Colonic mucosa (tissue), 4 donors: ENCODE data around the gene ADCY9. TPM values are rescaled to one million over a fixed set of nuclear protein-coding genes. Genes with fewer than 3 reads are reported as not detected.

Experiments
- DNase-seq: peaks from one replicate; pipeline ENCODE4 v3.0.0-alpha.2; 2020
- H3K27ac ChIP-seq: fragments of 200-600 bp; one replicate; pipeline ENCODE4 v1.8.0; 2021
- H3K27me3 ChIP-seq: fragments of 200-600 bp; one replicate; pipeline ENCODE4 v1.8.0; 2021
- H3K36me3 ChIP-seq: fragments of 200-600 bp; one replicate; pipeline ENCODE4 v1.8.0; 2021
- H3K4me1 ChIP-seq: fragments of 200-600 bp; one replicate; pipeline ENCODE4 v1.8.0; 2021; ENCODE audit warnings: mild to moderate bottlenecking
- H3K4me3 ChIP-seq: fragments of 200-600 bp; one replicate; pipeline ENCODE4 v1.8.0; 2021
- H3K9ac ChIP-seq, 2 donors: one replicate each; pipeline ENCODE4 v1.7.0; 2013; ENCODE audit warnings: control low read depth in 2 of 2, low read depth in 2 of 2, low read length in 2 of 2
- H3K9me3 ChIP-seq: fragments of 200-600 bp; one replicate; pipeline ENCODE4 v1.8.0; 2021
- CTCF ChIP-seq: fragments of 200-600 bp; IDR thresholded peaks from one replicate; pipeline ENCODE4 v1.8.0; 2022; ENCODE audit warnings: antibody characterized with exemption, mild to moderate bottlenecking
- intact Hi-C: fragments of 100-400 bp; cut with DNase I; formaldehyde crosslinking; loops from one replicate; pipeline ENCODE4 v1.14.1; 2022
- total RNA-seq, 2 donors: library from RNA; stranded (reverse); fragmentation: NEBNext Ultra II Directional in 1 of 2; extraction: Animal tissue kit (Norgen Biotek cat#: 25700) in 1 of 2; gene quantifications; one replicate each; pipeline ENCODE4 v1.2.1, GENCODE V29; 2021
- donor health status: healthy.
- donor health status: DM: no; HTN: no; CAD: no.
- donor health status: DM: no; HTN: no; CAD: no.

Gene ADCY9
- total RNA-seq, 2 donors from 2014 or later: 23.8 to 25.6 TPM

GRCh38 chr16:3912897-3913296 lies 203.3 kb downstream of the ADCY9 start:
- H3K4me1 ChIP-seq: no peaks in the 10 kb centered on the region
- no peak overlapping the region for H3K27ac ChIP-seq
- no peaks in the 10 kb centered on the region for H3K36me3 ChIP-seq
- no peak for DNase-seq
- no peak overlapping the region for H3K9ac ChIP-seq
- no peaks in the 10 kb centered on the region for H3K27me3 ChIP-seq
- TF ChIP-seq CTCF: no peak
- intact Hi-C loops: no loop called here
- no peak overlapping the region for H3K4me3 ChIP-seq
- H3K9me3 ChIP-seq: no peaks in the 10 kb centered on the region

Other genes starting within 250 kb of the ADCY9 start
- 10 to 100 TPM; 42.0 to 45.2 TPM for gene CREBBP, start 235.7 kb downstream of the ADCY9 start, total RNA-seq
- under 1 TPM; 0.49 to 0.82 TPM for gene SRL, start 125.6 kb upstream of the ADCY9 start, total RNA-seq
- 10 to 100 TPM in 1 of 2 donors, 1 to 10 TPM in 1; 5.4 to 15.4 TPM for gene TFAP4, start 156.6 kb upstream of the ADCY9 start, total RNA-seq
- gene GLIS2, start 199.6 kb upstream of the ADCY9 start, total RNA-seq: 1 to 10 TPM in 1 of 2 donors, under 1 TPM in 1; 0.89 to 4.1 TPM
- gene PAM16, start 234.9 kb upstream of the ADCY9 start, total RNA-seq: 10 to 100 TPM; 28.2 to 43.6 TPM